ENCODE data around the gene PAK1.
A peak's percentile ranks its signal among the peaks of the same experiment; 100 is the strongest.

PAK1 gene

DNA sequence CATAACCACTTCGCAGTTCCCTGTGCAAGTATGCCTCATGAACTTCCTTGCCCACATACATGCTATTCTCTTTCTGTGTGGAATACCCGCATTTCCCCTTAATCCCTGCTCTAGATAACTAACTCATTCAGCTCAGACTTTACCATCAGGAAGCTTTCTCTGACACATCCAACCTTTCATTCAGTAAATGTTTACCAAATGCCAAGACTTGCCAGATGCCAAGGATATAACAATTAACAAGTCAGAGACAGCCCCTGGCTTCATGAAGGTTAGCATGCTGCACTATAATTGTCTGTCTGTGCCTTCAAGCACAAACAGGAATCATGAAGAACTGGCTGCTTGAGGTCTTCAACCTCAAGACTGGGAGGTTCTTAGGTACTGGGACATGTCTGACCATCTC, 101.2 kb downstream of the PAK1 start:
- no peak for ATAC-seq
- TF ChIP-seq OSR1 (CRISPR knock-in tag; IDR thresholded peaks at IDR 0.05) (no peak), GLIS3 (CRISPR knock-in tag; IDR thresholded peaks at IDR 0.05) (no peak), CSDC2 (CRISPR knock-in tag; IDR thresholded peaks at IDR 0.05) (no peak), TCF4 (CRISPR knock-in tag; IDR thresholded peaks at IDR 0.05; ENCODE audit: borderline replicate concordance) (no peak), SNAI2 (CRISPR knock-in tag; IDR thresholded peaks at IDR 0.05) (no peak)

GRCh38 chr11:77371646-77372045, 102.2 kb downstream of the PAK1 start:
- no peak for ATAC-seq

GRCh38 chr11:77370217-77370616, 103.7 kb downstream of the PAK1 start:
- ATAC-seq = no peak
- TF ChIP-seq, protein P1, sequence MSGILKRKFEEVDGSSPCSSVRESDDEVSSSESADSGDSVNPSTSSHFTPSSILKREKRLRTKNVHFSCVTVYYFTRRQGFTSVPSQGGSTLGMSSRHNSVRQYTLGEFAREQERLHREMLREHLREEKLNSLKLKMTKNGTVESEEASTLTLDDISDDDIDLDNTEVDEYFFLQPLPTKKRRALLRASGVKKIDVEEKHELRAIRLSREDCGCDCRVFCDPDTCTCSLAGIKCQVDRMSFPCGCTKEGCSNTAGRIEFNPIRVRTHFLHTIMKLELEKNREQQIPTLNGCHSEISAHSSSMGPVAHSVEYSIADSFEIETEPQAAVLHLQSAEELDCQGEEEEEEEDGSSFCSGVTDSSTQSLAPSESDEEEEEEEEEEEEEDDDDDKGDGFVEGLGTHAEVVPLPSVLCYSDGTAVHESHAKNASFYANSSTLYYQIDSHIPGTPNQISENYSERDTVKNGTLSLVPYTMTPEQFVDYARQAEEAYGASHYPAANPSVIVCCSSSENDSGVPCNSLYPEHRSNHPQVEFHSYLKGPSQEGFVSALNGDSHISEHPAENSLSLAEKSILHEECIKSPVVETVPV (CRISPR knock-in tag; IDR thresholded peaks at IDR 0.05) = no peak
- TF ChIP-seq ESRRG (CRISPR knock-in tag; IDR thresholded peaks at IDR 0.05) = no peak
- TF ChIP-seq ZFP30 (CRISPR knock-in tag; IDR thresholded peaks at IDR 0.05) = no peak
- TF ChIP-seq RARB (CRISPR knock-in tag; IDR thresholded peaks at IDR 0.05) = no peak
- TF ChIP-seq CSDC2 (CRISPR knock-in tag; IDR thresholded peaks at IDR 0.05) = no peak
- TF ChIP-seq ZNF565 (CRISPR knock-in tag; conservative IDR thresholded peaks at IDR 0.05; ENCODE audit: low read depth) = no peak
- no peak for TF ChIP-seq ZNF70 (CRISPR knock-in tag; IDR thresholded peaks at IDR 0.05)
- TF ChIP-seq PPARA (CRISPR knock-in tag; IDR thresholded peaks at IDR 0.05; ENCODE audit: borderline replicate concordance) = no peak
- no peak for TF ChIP-seq CREB5 (CRISPR knock-in tag; IDR thresholded peaks at IDR 0.05; ENCODE audit: low read depth)
- no peak for TF ChIP-seq ARNTL (CRISPR knock-in tag; IDR thresholded peaks at IDR 0.05; ENCODE audit: borderline replicate concordance, low read depth)
- no peak for TF ChIP-seq TOX (CRISPR knock-in tag; IDR thresholded peaks at IDR 0.05; ENCODE audit: borderline replicate concordance)

More at GRCh38 chr11:77371646-77372045, 102.2 kb downstream of the PAK1 start:
- no peak for TF ChIP-seq ZFP30 (CRISPR knock-in tag; IDR thresholded peaks at IDR 0.05)

- ATAC-seq = peak; percentile 89
- TF ChIP-seq POU6F1 (CRISPR knock-in tag; IDR thresholded peaks at IDR 0.05; ENCODE audit: borderline replicate concordance, low read depth) (no peak), PATZ1 (CRISPR knock-in tag; IDR thresholded peaks at IDR 0.05; ENCODE audit: borderline replicate concordance) (peak; percentile 30; the same call in 1 of the 2 replicates), ZC3H10 (CRISPR knock-in tag; IDR thresholded peaks at IDR 0.05) (no peak), RARB (CRISPR knock-in tag; IDR thresholded peaks at IDR 0.05) (no peak), ZFP30 (CRISPR knock-in tag; IDR thresholded peaks at IDR 0.05) (no peak), SNAI2 (CRISPR knock-in tag; IDR thresholded peaks at IDR 0.05) (no peak), ZFP3 (CRISPR knock-in tag; IDR thresholded peaks at IDR 0.05) (no peak), BACH2 (CRISPR knock-in tag; IDR thresholded peaks at IDR 0.05; ENCODE audit: borderline replicate concordance) (no peak), ISL1 (CRISPR knock-in tag; IDR thresholded peaks at IDR 0.05) (peak; percentile 68; the same call in 1 of the 2 replicates), TSHZ2 (CRISPR knock-in tag; IDR thresholded peaks at IDR 0.05) (no peak), CSDC2 (CRISPR knock-in tag; IDR thresholded peaks at IDR 0.05) (no peak)
Observed at GRCh38 chr11:77361184-77361583, 112.7 kb downstream of the PAK1 start.

Measured in SK-N-SH treated with all-trans-retinoic acid at 6 μM for 48 hours (cell line).